WTC11 (cell line): ENCODE measurements around the gene CCS.

Experiments used
- CREB1 ChIP-seq: sonication (generic); formaldehyde crosslinking; IDR thresholded peaks from 2 replicates; pipeline ENCODE4 v1.8.0; 2023; ENCODE audit warnings: mild to moderate bottlenecking, missing genetic modification reagents
- CTCF ChIP-seq: fragments of 200-600 bp; IDR thresholded peaks from 2 replicates; pipeline ENCODE4 v1.8.0; 2022; ENCODE audit warnings: antibody characterized with exemption
- EMX1 ChIP-seq: fragments of 250-450 bp; sonication (Bioruptor Pico); IDR thresholded peaks from 2 replicates; pipeline ENCODE4 v1.8.0; 2021; ENCODE audit warnings: mild to moderate bottlenecking
- ESRRA ChIP-seq: sonication (generic); formaldehyde crosslinking; IDR thresholded peaks from 2 replicates; pipeline ENCODE4 v1.8.1; 2022; ENCODE audit warnings: mild to moderate bottlenecking, missing genetic modification reagents, borderline replicate concordance
- IRF2 ChIP-seq: sonication (generic); formaldehyde crosslinking; IDR thresholded peaks from 2 replicates; pipeline ENCODE4 v1.8.0; 2022; ENCODE audit warnings: low read depth, missing genetic modification reagents, borderline replicate concordance
- JUN ChIP-seq: sonication (generic); formaldehyde crosslinking; IDR thresholded peaks from 2 replicates; pipeline ENCODE4 v1.8.0; 2023; ENCODE audit warnings: mild to moderate bottlenecking, missing genetic modification reagents
- MLX ChIP-seq: sonication (generic); formaldehyde crosslinking; IDR thresholded peaks from 2 replicates; pipeline ENCODE4 v1.8.1; 2023; ENCODE audit warnings: mild to moderate bottlenecking, missing genetic modification reagents, moderate library complexity
- PRRX2 ChIP-seq: fragments of 250-450 bp; sonication (Bioruptor Pico); IDR thresholded peaks from 2 replicates; pipeline ENCODE4 v1.8.0; 2021; ENCODE audit warnings: mild to moderate bottlenecking
- ZMAT4 ChIP-seq: fragments of 250-450 bp; sonication (Bioruptor Pico); IDR thresholded peaks from 2 replicates; pipeline ENCODE4 v1.9.0; 2021; ENCODE audit warnings: mild to moderate bottlenecking

- TF ChIP-seq CTCF, result no peak
- no peak for TF ChIP-seq JUN (CRISPR knock-in tag)
- TF ChIP-seq EMX1 (CRISPR knock-in tag), result no peak
- no peak for TF ChIP-seq PRRX2 (CRISPR knock-in tag)
- TF ChIP-seq CREB1 (CRISPR knock-in tag), result no peak
- TF ChIP-seq ESRRA, result no peak
- TF ChIP-seq ZMAT4, result no peak
- no peak for TF ChIP-seq IRF2 (CRISPR knock-in tag)
- no peak for TF ChIP-seq MLX (CRISPR knock-in tag)
Observed at GRCh38 chr11:66570079-66570849, 22.7 kb upstream of the CCS start.
